Measurements from ENCODE around the gene NOC2L.

The NOC2L gene

GRCh38 chr1:981491-981954 is 22.5 kb upstream of the NOC2L start:
- H3K27ac ChIP-seq, result peak overlapping the region; percentile 28 to 57
- intact Hi-C loops (cut with DNase I; ENCODE audit: low total_unique reads), result no loop called here
- no peak for TF ChIP-seq CTCF (IDR thresholded peaks at IDR 0.05)
- H3K4me1 ChIP-seq, result peaks cover 0 to 27% (median 19%) of the 10 kb centered on the region in 4 donors
- H3K9me3 ChIP-seq, result no peaks in the 10 kb centered on the region
- H3K27me3 ChIP-seq, result peaks cover 0 to 2% of the 10 kb centered on the region in 2 donors
- no peak overlapping the region for H3K4me3 ChIP-seq
- H3K36me3 ChIP-seq, result no peaks in the 10 kb centered on the region
- DNase-seq, result no peak

GRCh38 chr1:980602-981395 is 21.7 kb upstream of the NOC2L start:
- intact Hi-C loops (cut with DNase I; ENCODE audit: low total_unique reads), result no loop called here
- no peaks in the 10 kb centered on the region for H3K9me3 ChIP-seq
- H3K27me3 ChIP-seq, result peaks cover 0 to 6% of the 10 kb centered on the region in 2 donors
- H3K36me3 ChIP-seq, result no peaks in the 10 kb centered on the region
- H3K4me1 ChIP-seq, result peaks cover 0 to 33% (median 26%) of the 10 kb centered on the region in 4 donors
- DNase-seq, result no peak
- peak overlapping the region in 1 of 2 donors; percentile 57 for H3K27ac ChIP-seq
- H3K4me3 ChIP-seq, result no peak overlapping the region
- TF ChIP-seq CTCF (IDR thresholded peaks at IDR 0.05), result no peak

GRCh38 chr1:980137-980571 is 21.1 kb upstream of the NOC2L start:
- Histone ChIP-seq H3K9me3 (no peaks in the 10 kb centered on the region), H3K4me1 (peaks cover 0 to 33% (median 29%) of the 10 kb centered on the region in 4 donors), H3K27ac (no peak overlapping the region), H3K27me3 (peaks cover 0 to 13% of the 10 kb centered on the region in 2 donors), H3K36me3 (no peaks in the 10 kb centered on the region), H3K4me3 (no peak overlapping the region)
- TF ChIP-seq CTCF (IDR thresholded peaks at IDR 0.05), result no peak
- intact Hi-C loops (cut with DNase I; ENCODE audit: low total_unique reads), result no loop called here
- no peak for DNase-seq

GRCh38 chr1:979744-980072 is 20.7 kb upstream of the NOC2L start:
- TF ChIP-seq CTCF (IDR thresholded peaks at IDR 0.05), result no peak

GRCh38 chr1:978835-979743 is 20.0 kb upstream of the NOC2L start:
- Histone ChIP-seq H3K9me3 (no peaks in the 10 kb centered on the region), H3K4me1 (peaks cover 0 to 30% (median 28%) of the 10 kb centered on the region in 4 donors), H3K27ac (no peak overlapping the region), H3K27me3 (peaks cover 0 to 24% of the 10 kb centered on the region in 2 donors), H3K4me3 (no peak overlapping the region), H3K36me3 (no peaks in the 10 kb centered on the region)
- no peak for TF ChIP-seq CTCF (IDR thresholded peaks at IDR 0.05)
- intact Hi-C loops (cut with DNase I; ENCODE audit: low total_unique reads), result no loop called here
- no peak for DNase-seq

More at GRCh38 chr1:979744-980072, 20.7 kb upstream of the NOC2L start:
- DNase-seq, result no peak
- Histone ChIP-seq H3K4me3 (no peak overlapping the region), H3K27ac (no peak overlapping the region), H3K4me1 (peaks cover 0 to 33% (median 29%) of the 10 kb centered on the region in 4 donors), H3K27me3 (peaks cover 0 to 17% of the 10 kb centered on the region in 2 donors), H3K36me3 (no peaks in the 10 kb centered on the region), H3K9me3 (no peaks in the 10 kb centered on the region)
- intact Hi-C loops (cut with DNase I; ENCODE audit: low total_unique reads), result no loop called here
